Left lobe of liver (tissue), 2 donors: ENCODE results near the gene SYNDIG1. TPM values are rescaled to one million over a fixed set of nuclear protein-coding genes. Genes with fewer than 3 reads are reported as not detected.

Source experiments
- ATAC-seq: fragments of 200-7000 bp; cut with Tn5 transposase; one replicate; pipeline ENCODE4 v1.9.1; 2020; ENCODE audit warnings: mild to moderate bottlenecking, moderate library complexity
- DNase-seq: peaks from one replicate; pipeline ENCODE4 v3.0.0-alpha.2; 2020; ENCODE audit warnings: low spot score
- total RNA-seq: library from RNA; stranded (reverse); gene quantifications from one replicate; pipeline ENCODE4 v1.2.1, GENCODE V29; 2021
- donor health status: DM: no; HTN: no; CAD: no; lungs with moderate emphysema.
- donor health status: DM: no; HTN: yes; CAD: no.

The SYNDIG1 gene
- total RNA-seq, 1 donor from 2014 or later, result not detected

- DNase-seq (no peak), ATAC-seq (no peak)
These were observed 1.5 kb downstream of the SYNDIG1 start for GRCh38 chr20:24470746-24471582.

GRCh38 chr20:24472426-24472825 is 3.0 kb downstream of the SYNDIG1 start:
- no peak for DNase-seq
- no peak for ATAC-seq

- DNase-seq (no peak), ATAC-seq (no peak)
These were observed 4.2 kb downstream of the SYNDIG1 start for GRCh38 chr20:24473435-24474223.

GRCh38 chr20:24477831-24478547 is 8.6 kb downstream of the SYNDIG1 start:
- no peak for DNase-seq

GRCh38 chr20:24478584-24478983 is 9.2 kb downstream of the SYNDIG1 start:
- DNase-seq, result no peak
- ATAC-seq, result no peak

More at GRCh38 chr20:24477831-24478547, 8.6 kb downstream of the SYNDIG1 start:
- ATAC-seq, result no peak

GRCh38 chr20:24479106-24479505 is 9.7 kb downstream of the SYNDIG1 start:
- DNase-seq (no peak), ATAC-seq (no peak)

- no peak for ATAC-seq
- DNase-seq, result no peak
These were observed 10.2 kb downstream of the SYNDIG1 start for GRCh38 chr20:24479595-24479994.

GRCh38 chr20:24480509-24480908 is 11.1 kb downstream of the SYNDIG1 start:
- no peak for ATAC-seq
- no peak for DNase-seq

GRCh38 chr20:24481173-24481572 is 11.7 kb downstream of the SYNDIG1 start:
- ATAC-seq, result no peak
- DNase-seq, result no peak

- DNase-seq (no peak), ATAC-seq (no peak)
These were observed 14.1 kb downstream of the SYNDIG1 start for GRCh38 chr20:24483435-24484080.

- no peak for DNase-seq
These were observed 14.6 kb downstream of the SYNDIG1 start for GRCh38 chr20:24484081-24484450.

GRCh38 chr20:24485981-24486380 is 16.6 kb downstream of the SYNDIG1 start:
- DNase-seq, result no peak
- ATAC-seq, result no peak

More at GRCh38 chr20:24484081-24484450, 14.6 kb downstream of the SYNDIG1 start:
- no peak for ATAC-seq

GRCh38 chr20:24487240-24487639 is 17.8 kb downstream of the SYNDIG1 start:
- no peak for ATAC-seq
- DNase-seq, result no peak

GRCh38 chr20:24487648-24488047 is 18.2 kb downstream of the SYNDIG1 start:
- ATAC-seq (no peak), DNase-seq (no peak)

- ATAC-seq (no peak), DNase-seq (no peak)
These were observed 18.8 kb downstream of the SYNDIG1 start for GRCh38 chr20:24488064-24488799.

- ATAC-seq (no peak), DNase-seq (no peak)
These were observed 19.4 kb downstream of the SYNDIG1 start for GRCh38 chr20:24488800-24489175.

GRCh38 chr20:24489193-24489592 is 19.8 kb downstream of the SYNDIG1 start:
- ATAC-seq (no peak), DNase-seq (no peak)

GRCh38 chr20:24489631-24490260 is 20.3 kb downstream of the SYNDIG1 start:
- DNase-seq (no peak), ATAC-seq (no peak)

GRCh38 chr20:24490598-24490997 is 21.2 kb downstream of the SYNDIG1 start:
- no peak for ATAC-seq
- DNase-seq, result no peak
